GM19351 (cell line): Measurements from ENCODE around the gene FAM124B.
"Not testable (repeated sequence)": the region's sequence is repeated elsewhere in the genome, so short reads cannot be mapped to it uniquely, and the experiment has no call there.

Experiments used
- ATAC-seq: cut with Tn5 transposase; IDR thresholded peaks from one replicate; pipeline ENCODE4 v1.9.1; 2021; ENCODE audit warnings: mild to moderate bottlenecking, moderate library complexity; ENCODE audit not compliant: unreplicated experiment

Gene FAM124B

DNA sequence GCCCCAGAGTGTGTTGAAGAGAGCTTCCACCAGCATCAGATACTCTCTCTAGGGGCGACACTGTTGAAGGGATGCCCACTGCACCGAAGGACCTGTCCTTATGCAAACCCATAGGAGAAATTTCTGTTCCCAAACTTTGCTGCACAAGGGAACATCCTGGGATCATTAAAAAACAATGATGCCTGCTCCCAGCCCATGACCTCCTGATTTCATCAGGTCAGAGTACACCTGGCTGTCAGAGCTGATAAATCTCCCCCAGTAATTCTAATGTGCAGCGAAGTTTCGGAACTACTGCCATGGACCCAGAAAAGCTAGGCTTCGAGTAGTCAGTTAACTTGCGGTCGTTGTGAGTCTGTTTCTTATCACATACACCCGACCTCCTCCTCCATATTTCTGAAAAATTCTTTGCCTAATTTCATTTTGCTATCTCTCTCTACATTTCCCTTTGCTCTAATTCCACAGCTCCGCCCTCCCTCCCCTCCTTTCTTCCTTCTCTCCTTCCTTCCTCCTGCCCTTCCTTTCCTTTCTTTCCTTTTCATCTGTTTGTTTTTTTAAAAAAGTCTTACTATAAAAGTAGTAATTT lies 18.8 kb downstream of the FAM124B start:
- no peak for ATAC-seq

DNA sequence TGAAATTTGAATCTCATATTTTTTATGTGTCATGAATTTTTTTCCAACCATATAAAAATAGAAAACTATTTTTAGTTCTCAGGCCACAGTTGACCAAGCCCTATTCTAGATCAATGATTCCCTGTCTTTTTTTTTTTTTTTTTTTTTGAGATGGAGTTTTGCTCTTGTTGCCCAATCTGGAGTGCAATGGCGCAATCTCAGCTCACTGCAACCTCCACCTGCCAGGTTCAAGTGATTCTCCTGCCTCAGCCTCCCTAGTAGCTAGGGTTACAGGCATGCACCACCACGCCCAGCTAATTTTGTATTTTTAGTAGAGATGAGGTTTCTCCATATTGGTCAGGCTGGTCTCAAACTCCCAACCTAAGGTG lies 19.6 kb downstream of the FAM124B start:
- ATAC-seq = not testable (repeated sequence)

DNA sequence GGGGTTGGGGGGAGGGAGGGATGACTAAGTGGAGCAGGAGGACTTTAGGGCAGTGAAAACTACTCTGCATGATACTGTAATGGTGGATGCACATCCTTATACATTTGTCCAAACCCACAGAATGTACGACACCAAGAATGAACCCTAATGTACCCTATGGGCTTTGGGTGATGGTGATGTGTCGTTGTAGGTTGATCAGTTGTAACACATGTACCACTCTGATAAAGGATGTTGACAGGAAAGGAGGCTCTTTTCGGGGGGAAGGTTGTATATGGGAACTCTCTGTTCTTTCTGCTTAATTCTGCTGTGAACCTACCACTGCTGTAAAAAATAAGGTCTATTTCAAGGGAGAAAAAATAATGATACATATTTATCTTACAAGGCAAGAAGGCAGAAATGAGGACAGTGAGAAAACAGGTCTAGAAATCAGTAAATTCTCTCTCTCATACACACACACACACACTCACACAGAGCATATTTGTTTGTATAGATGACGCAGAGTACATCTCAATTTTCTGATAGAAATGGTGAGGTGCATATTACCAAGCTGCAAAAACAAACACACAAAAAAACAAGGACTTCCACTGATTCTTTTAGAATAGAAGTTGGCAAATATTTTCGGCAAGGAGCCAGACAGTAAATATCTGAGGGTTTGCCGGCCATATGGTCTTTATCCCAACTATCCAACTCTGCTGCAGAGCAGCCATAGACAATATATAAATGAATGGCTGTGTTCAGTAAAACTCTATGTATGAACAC lies 20.2 kb downstream of the FAM124B start:
- ATAC-seq = no peak

DNA sequence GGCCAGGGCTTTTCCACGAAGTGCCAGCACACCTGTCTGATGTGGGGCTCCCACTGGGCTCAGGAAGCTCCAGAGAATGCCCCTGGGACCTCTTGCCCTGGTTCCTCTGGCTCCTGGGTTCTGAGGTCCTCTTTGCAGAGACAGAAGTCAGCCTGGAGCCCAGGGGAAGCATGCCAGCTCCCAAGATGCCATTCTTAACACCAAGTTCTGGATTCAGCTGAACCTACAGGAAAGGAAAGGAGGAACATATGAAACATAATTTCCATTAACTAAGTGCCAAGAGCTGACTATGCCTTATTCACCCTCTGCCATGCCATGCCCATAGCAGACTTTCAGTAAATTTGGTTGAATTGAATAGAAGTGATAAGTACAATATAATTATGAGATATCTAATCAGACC lies 21.9 kb downstream of the FAM124B start:
- no peak for ATAC-seq

DNA sequence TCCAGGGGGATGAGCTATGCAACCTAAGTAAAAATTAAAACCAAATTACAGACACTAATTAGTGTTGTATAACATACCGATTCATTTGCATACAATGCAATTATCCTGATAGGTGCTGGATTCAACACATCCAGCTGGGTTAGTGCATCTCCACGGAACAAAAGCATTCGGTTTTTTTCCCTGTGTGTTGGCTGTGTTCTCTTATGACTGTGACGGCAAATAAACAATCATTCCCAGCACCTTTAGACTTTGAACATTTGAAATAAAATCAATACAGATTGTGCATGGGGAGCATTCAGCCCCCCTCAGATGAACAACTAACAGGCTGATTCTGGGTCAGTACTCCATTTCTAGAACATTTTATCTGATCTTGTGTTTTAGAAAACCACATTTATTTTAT lies 22.7 kb downstream of the FAM124B start:
- no peak for ATAC-seq

DNA sequence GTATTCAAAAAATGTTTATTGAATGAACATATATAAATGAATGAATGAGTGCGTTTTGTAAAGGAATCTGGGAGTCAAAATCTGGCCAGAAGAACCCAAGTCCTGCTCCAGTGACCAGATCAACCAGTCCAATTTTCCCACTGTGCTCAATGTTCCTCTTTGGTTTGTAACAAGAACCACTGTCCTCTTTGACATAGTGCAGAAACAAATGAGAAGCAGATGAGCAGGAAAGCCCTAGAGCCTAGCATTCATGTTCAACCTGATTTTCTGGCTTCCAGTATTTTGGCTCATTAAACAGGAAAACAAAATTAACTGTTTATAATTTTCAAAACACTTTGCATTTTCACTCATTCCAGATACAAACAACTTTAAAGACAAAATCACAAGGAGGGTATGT lies 23.2 kb downstream of the FAM124B start:
- no peak for ATAC-seq

DNA sequence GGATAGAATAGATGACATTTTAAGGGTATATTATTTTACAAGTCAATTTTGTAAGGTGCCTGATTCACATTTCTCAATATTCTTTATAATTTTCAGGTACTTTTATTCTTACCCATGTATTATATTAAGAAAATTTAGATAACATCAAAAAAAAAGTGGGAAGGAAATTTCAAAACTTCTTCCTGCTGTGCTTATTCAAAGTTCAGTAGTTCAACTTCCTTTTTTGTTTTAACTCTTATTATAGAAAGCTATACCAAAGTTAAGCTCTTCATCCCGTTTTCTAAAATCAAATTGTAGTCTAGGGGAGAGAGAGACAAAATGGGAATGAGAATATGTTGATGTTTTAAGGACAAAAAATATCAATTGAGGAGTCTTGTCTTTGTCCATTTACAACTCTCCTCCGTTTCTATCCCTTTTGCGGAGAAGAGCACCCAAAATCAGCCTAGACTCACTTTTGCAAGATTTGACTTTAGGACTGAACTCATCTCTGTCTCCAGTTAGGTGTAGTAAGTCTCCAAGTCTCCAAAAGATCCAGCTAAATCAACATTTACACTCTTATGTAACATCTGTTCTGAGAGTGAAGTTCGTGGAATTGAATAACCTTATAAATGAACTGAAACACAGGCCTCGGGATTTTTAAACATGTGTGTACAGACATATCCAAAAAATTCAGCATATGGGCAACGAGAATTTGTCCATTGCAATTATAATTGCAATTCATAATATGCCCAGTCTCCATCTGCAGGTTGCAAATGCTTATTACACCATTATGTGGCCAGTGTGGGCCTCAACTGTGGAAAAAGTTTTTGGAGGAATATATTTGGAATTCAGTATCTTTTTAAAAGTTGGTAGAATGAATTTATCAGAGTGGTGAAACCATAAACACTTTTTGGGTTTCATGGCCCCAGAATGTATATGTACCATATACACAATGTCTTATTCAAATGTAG lies 23.9 kb downstream of the FAM124B start:
- no peak for ATAC-seq

DNA sequence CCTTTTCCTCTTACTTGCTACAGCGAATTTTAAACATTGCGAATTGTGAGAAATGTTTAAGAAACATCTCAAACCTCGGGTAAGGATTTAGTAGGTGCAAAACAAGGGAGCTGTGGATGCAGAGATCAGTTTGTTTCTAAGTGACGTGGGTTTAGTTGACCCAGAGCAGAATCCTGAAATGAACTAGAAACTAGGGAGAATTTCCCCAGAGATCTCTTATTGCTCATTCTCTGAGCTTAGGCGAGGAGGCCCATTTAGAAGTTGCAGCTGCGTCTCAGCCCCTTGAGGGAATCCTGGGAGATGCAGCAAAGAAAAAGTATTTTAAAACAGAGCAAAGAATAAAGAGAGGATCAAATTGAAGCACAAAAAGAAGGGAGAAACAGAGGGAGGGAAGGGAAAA lies 29.3 kb downstream of the FAM124B start:
- no peak for ATAC-seq

DNA sequence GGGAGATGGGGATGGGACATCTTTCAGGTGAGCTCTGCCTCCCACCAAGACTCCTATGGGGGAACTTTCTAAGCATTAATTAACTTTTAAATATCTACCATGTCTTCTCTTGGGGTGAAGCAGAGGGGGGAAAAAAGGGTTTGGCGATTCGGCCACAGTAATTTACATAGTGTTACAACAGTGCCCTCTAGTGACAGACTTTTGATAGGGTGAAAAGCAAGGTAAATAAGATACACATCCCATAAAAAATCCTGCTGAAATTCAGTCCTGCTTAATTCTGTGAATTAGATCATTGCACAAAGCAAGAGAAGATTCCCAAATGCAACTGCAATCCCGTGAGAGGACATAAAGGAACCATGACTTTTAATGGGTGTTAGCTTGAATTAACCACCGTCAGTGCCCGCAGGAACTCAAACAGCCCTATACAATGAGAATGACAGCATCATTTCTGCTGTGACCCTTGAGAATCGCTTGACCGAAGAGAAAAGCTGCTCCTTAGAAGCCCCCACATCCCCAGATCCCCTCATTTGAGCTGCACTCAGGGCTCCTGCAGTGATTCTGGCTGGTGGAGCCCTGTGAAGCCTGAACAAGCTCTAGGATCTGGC lies 32.8 kb downstream of the FAM124B start:
- ATAC-seq = peak; percentile 60

DNA sequence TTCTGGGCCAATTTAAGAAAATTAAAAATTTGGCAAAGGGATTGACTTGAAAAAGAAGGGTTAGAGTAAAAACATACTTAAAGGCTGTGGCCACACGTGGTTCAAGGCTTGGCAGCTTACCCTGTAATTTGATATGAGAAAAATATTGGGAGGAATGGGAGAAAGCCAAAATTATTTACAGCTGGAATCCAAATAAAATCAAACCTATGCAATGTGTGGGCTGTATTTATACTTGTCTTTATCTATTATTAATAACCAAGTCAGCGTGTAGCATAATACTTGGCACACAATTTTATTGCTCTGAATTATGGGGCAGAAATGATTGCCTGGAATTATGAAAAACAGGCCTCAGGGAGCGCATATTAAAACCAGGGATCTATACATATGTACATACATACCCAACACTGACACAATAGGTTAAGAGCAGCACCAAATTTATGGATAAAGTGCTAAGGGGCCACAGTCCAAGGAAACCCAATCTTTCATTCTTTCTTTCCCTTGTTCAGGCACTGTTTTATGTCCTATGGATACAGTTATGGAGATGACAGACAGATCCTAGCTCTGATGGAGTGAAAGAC lies 35.6 kb downstream of the FAM124B start:
- ATAC-seq = no peak

DNA sequence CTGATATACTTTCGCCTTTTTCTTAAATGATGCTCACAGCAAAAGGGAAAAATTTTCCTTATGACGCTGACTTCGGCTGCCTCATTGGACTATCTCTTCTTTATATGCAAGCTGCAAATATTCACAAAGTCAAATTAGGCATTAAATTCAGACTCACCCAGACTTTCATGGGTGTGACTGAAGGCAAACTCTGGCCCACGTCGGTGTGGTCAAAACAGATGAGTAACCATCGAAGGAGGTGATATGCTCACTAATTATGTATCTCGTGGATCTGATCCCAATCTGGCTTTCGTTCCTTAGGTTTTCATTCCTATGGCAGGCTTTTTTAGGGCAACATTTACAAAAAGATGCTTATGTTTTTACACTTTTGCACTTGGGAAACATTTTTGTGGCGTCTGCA lies 36.6 kb downstream of the FAM124B start:
- no peak for ATAC-seq

DNA sequence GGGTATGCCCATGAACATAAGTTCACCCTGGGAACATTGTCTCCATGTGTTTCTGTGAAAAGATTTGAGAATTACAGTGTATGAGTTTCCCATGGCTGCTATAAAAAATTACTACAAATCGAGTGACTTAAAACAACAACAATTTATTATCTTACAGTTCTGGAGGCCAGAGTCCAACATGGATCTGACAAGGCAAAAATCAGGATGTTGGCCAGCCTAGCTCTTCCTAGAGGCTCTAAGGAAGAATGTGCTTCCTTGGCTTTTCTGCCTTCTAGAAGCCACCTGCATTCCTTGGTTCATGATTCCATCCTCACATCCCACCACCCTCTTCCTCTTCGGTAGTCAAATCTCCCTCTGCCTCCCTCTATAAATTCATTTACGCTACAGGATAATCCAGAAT lies 38.6 kb downstream of the FAM124B start:
- ATAC-seq = no peak

DNA sequence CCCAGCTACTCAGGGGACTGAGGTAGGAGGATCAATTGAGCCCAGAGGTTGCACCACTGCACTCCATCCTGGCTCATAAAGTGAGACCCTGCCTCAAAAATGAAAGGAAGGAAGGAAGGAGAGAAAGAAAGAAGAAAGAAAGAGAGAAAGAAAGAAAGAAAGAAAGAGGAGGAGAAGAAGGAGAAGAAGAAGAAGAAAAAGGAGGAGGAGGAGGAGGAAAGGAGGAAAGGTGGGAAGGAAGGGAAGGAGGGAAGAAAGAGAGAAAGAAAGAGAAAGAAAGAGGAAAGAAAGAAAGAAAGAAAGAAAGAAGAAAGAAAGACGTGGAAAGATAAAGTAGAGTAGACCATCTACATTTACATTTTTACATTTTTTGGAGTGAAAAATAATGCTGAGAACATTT lies 39.8 kb downstream of the FAM124B start:
- ATAC-seq = no peak

DNA sequence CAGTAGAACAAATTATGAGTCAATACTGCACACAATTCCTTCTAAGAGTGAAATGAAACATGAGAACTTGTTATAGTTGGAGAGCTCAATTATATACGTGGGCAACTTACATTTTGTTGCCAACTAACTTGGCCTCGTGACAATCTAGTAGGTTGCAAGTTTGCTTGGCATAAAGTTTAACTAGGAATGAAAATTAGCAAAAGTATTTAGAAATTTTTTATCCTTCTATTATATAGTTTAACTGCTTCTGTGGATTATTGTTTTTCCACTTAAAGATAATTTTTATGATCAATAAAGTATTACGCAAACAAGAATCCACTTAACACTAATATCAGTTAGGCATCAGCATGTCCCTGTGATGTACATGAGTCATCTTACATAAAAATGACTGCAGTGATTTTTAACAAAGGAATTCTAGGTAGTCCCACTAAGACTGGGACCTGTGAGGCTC lies 41.1 kb downstream of the FAM124B start:
- ATAC-seq = no peak

DNA sequence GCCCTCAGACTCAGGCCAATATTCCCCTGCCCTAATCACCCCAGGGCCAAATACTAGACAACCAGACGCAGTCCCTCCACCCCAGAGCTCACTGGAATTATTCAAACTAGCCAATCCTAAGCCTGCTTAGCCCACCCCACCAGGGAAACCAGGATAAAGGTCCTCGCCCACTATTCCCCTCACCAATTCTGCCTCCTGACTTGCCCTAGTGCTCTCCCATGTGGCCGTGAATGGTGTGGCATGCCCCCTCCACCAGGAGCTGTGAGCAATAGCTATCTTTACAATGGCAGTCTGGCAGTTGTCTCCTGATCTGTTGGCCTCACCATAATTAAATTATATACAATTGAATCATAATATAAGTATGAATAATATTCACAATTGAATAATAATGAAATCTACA lies 42.3 kb downstream of the FAM124B start:
- peak; percentile 51 for ATAC-seq

DNA sequence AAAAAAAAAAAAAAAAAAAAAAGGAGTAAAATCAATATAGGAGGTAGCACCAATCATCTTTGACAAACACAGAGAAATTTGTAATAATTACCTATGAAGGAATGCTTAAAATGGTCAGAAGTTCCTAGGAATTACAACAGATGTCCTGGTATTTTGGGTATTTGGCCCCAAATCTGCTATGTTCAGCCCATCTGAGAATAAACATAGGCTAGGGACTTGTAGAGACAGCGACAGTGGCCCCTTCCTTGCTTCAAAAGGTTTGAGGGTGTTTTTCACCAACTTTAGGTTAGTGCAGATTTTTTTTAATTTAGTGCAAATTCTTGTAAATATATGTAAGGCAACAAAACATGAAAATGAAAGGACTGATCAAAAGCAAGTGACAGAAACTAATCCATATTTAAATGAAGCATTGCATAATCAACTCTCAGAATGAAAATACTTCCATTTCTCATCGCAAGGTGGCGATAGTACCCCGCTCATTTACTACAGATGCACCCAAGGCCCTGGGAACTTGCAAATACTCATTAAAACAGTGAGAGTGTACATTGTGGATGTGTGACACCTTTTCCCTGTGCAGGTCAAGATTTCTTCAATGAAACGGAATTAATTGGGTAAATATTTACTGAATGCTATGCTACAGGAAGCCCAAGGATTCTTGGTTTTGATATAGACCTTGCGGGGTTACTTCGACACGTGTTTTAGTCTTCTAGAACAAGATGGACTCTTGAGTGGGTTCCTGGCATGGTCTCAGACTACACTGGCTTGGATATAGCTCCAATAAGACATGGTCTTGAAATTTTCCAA lies 44.6 kb downstream of the FAM124B start:
- peak; percentile 80 for ATAC-seq

DNA sequence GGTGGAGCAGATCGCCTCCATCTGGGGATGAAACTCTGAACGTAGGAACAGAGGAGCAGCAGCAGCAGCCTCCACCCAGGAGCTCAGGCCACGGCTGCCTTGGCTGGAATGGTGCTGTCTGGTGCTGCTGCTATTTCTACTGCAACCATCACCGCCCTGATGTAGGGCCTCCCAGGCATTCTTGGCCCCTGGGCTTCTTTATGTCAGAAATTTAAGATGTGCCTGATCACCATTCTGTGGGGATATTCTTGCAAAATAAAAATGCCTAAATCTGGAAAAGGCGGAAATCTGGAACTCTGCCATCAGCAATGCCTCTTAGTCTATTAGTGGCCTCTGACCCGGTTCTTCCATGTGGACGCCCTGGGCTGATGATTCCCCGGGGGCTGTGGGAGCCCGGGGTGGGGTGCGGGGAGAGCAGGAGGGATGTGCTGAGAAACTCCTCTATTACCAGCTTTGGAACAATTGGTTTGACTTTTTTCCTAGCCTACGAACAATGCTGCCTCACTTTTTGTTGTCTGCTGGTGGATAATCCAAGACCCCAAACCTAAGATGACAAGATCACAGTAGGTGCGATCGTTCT lies 47.2 kb downstream of the FAM124B start:
- no peak for ATAC-seq

DNA sequence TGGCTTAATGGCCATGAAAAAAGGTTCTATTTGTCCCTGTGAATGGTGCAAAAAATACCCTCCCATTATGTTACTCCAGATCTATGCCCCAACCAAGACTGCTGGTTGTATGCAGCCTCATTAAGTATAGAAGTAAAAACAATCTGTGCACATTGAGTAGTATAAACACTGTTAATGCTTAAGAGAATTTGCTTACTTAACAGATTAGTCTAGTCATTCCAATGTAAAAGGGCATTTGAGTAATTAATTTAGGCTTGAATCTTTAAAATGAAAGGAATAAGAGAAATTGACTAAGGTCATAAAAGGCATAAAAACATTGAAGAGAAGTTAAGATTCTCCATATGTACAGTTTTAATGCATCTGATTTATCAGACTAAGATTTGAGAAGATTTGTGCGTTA lies 51.2 kb downstream of the FAM124B start:
- no peak for ATAC-seq

DNA sequence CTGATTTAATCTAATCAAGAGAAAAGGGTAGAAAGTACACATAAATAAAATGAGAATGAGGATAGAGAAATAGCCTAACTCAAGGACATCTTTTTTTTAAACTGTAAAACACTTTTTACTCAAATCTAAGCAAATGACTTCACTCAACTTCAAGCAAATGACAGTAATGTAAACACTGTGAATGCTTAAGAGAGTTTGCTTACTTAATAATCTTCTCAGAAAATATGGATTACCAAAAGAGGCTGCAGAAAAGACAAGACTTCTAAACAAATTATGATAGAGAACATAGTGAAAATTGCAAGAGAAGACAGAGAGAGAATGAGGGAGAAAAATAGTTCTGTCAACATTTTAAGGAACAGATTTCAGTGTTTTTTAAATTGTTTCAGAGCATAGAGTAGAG lies 52.5 kb downstream of the FAM124B start:
- ATAC-seq = no peak
